Measurements from ENCODE around the gene SCFD2.

SCFD2 gene

DNA sequence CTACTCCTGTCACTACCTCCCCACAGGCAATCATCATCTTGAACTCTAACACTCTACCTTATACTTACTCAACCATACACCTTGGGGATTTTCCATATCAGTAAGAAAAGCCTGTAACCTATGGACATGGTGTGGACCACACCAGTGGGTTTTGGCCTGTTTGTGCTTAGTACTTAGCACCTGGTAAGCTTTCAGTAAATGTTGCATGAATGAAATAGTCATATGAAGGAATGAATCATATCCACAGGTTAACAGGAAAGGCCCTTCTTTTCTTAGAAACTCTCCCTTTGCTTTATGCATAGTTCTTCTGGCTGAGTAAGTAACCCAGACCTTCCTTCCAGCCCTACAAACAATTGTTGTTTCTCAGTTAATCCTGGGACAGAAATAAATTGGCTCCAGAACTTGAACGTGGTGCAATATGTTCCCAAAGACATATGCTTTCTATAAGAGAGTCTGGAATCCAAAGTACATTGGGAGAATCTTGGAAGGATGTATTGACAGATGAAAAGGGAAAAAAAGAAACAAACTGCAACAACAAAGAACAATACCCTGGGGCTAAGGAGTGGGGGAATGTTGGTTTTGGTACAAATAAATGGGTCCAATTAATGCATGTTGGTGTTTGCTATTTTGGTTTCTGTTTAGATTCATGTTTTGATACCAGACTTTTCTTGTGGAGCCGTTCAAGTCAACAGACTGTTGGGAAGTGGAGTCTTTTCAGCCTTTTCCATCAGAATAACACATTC lies 475.9 kb downstream of the SCFD2 start:
- DNase-seq: no peak
- no peaks in the 10 kb centered on the region for H3K9me3 ChIP-seq (ENCODE audit: control insufficient read depth, low read length)
- no peaks in the 10 kb centered on the region for H3K4me1 ChIP-seq (ENCODE audit: control insufficient read depth, insufficient read depth, low read length, poor library complexity, severe bottlenecking)
- no peak overlapping the region for H3K4me3 ChIP-seq (ENCODE audit: insufficient read depth, low read depth, low read length, poor library complexity, severe bottlenecking)
- no peaks in the 10 kb centered on the region for H3K36me3 ChIP-seq (ENCODE audit: control insufficient read depth, insufficient read depth, low read length)
- H3K27ac ChIP-seq (ENCODE audit: insufficient read depth, low read length, poor library complexity, severe bottlenecking): no peak overlapping the region
- no peaks in the 10 kb centered on the region for H3K27me3 ChIP-seq (replicated peaks; ENCODE audit: control insufficient read depth, insufficient read depth, low read length, poor library complexity, severe bottlenecking)

DNA sequence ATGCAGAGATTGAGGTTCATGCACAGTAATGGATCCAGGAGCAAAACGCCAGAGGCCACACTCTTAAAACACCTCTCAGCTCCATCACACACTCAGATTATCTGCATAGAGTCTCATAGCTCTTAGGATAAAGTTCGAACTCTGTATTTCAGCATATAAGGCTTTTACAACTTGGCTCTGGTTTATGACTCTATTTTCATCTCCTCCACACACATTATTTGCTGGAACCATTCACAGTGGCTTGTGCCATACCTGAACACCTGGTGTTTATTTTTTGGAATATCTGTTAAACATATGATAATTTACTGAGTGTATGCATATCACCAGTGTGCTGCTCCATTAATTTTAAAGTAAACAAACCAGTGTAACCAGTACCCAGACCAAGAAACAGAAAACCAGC lies 476.5 kb downstream of the SCFD2 start:
- Histone ChIP-seq H3K36me3 (ENCODE audit: control insufficient read depth, insufficient read depth, low read length) (no peaks in the 10 kb centered on the region), H3K27ac (ENCODE audit: insufficient read depth, low read length, poor library complexity, severe bottlenecking) (no peak overlapping the region), H3K9me3 (ENCODE audit: control insufficient read depth, low read length) (no peaks in the 10 kb centered on the region), H3K4me3 (ENCODE audit: insufficient read depth, low read depth, low read length, poor library complexity, severe bottlenecking) (no peak overlapping the region), H3K27me3 (replicated peaks; ENCODE audit: control insufficient read depth, insufficient read depth, low read length, poor library complexity, severe bottlenecking) (no peaks in the 10 kb centered on the region), H3K4me1 (ENCODE audit: control insufficient read depth, insufficient read depth, low read length, poor library complexity, severe bottlenecking) (no peaks in the 10 kb centered on the region)
- DNase-seq: no peak

DNA sequence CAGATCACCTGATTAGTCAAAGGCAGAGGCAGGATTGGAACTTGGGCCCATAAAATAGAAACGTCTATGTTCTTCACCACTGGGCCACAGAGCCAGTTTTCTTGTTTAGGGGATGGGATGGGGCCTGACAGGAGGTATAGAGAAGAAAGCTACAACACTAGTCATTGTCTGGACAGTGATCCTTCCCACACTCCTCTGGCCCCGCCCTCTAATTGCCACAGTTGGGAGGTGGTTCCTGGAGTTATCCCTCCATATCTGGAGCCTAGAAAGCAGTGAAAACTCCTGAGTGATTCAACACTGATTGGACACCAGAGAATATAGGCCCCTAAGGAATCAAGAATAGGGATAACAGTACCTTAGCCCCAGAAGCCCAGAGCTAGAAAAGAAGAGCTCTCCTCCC lies 480.9 kb downstream of the SCFD2 start:
- H3K36me3 ChIP-seq (ENCODE audit: control insufficient read depth, insufficient read depth, low read length): no peaks in the 10 kb centered on the region
- no peak overlapping the region for H3K27ac ChIP-seq (ENCODE audit: insufficient read depth, low read length, poor library complexity, severe bottlenecking)
- no peak for DNase-seq
- no peaks in the 10 kb centered on the region for H3K27me3 ChIP-seq (replicated peaks; ENCODE audit: control insufficient read depth, insufficient read depth, low read length, poor library complexity, severe bottlenecking)
- no peaks in the 10 kb centered on the region for H3K9me3 ChIP-seq (ENCODE audit: control insufficient read depth, low read length)
- no peak overlapping the region for H3K4me3 ChIP-seq (ENCODE audit: insufficient read depth, low read depth, low read length, poor library complexity, severe bottlenecking)
- no peaks in the 10 kb centered on the region for H3K4me1 ChIP-seq (ENCODE audit: control insufficient read depth, insufficient read depth, low read length, poor library complexity, severe bottlenecking)

DNA sequence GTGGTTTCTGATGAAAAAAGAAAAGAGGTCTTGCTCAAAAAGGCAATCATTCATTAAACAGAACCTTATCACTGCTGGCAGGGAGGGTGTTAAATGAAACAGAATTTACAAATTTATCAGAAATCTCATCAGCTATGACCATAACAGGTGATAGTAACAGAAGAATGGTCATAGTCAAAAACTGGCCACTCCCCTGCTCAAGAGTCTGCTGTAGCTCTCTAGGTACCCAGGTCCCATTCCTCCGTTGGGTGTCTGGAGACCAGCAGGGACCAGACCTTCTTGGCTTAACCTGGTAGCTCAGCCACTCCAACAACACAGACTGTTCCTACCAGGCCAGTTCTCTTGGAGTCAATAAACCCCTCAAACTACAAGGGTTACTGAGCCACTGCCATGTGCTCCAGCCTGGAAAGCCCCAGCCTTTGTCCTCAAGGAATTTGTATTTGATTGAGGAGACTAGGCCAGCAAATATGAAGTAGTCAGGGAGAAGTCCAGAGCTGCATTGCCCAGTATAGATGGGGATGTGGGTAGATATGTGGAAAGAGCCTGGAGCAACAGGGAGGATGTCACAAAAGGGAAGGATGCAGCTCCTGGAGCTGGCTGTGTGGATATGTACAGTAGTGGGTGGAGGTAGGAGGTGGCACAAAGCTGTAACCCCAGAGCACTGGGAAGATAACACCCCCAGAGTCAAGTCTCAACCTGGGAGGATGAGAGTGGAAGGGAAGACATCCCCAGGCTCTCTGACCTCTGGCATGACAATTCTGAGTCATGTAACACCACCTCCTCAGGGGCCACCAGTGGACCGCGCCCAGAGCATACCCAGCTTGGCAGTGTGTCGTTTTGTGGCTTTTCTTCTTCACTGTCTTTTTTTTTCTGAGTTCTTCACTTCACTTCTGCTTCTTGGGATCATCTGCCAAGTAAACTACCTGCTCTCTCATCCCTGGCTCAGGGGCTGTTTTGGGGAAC lies 481.9 kb downstream of the SCFD2 start:
- H3K4me1 ChIP-seq (ENCODE audit: control insufficient read depth, insufficient read depth, low read length, poor library complexity, severe bottlenecking): no peaks in the 10 kb centered on the region
- H3K36me3 ChIP-seq (ENCODE audit: control insufficient read depth, insufficient read depth, low read length): no peaks in the 10 kb centered on the region
- no peak overlapping the region for H3K4me3 ChIP-seq (ENCODE audit: insufficient read depth, low read depth, low read length, poor library complexity, severe bottlenecking)
- no peak for DNase-seq
- no peaks in the 10 kb centered on the region for H3K27me3 ChIP-seq (replicated peaks; ENCODE audit: control insufficient read depth, insufficient read depth, low read length, poor library complexity, severe bottlenecking)
- no peak overlapping the region for H3K27ac ChIP-seq (ENCODE audit: insufficient read depth, low read length, poor library complexity, severe bottlenecking)
- H3K9me3 ChIP-seq (ENCODE audit: control insufficient read depth, low read length): no peaks in the 10 kb centered on the region

DNA sequence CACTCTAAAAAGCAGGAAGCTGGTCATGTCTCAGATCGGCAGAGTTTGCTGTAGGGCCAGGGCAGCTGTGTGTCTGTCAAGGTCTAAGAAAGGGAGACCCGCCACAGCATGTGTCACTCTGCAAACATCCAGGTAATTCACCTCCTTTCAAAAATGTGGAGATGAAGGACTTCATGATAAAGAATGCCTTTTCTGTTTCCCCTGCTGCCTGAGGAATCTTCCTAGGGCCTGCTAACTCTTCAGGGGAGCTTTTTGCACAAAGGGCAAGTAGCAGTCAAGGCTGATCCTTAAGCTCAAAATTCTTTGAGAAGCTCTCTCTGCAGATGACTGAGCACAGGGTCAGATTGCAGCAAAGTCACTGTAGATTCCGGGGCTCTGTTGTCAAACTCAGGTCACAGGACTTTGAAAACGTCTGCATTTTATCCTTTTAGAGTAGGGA lies 482.7 kb downstream of the SCFD2 start:
- Histone ChIP-seq H3K27me3 (replicated peaks; ENCODE audit: control insufficient read depth, insufficient read depth, low read length, poor library complexity, severe bottlenecking) (no peaks in the 10 kb centered on the region), H3K4me3 (ENCODE audit: insufficient read depth, low read depth, low read length, poor library complexity, severe bottlenecking) (no peak overlapping the region), H3K9me3 (ENCODE audit: control insufficient read depth, low read length) (no peaks in the 10 kb centered on the region), H3K4me1 (ENCODE audit: control insufficient read depth, insufficient read depth, low read length, poor library complexity, severe bottlenecking) (no peaks in the 10 kb centered on the region), H3K36me3 (ENCODE audit: control insufficient read depth, insufficient read depth, low read length) (no peaks in the 10 kb centered on the region), H3K27ac (ENCODE audit: insufficient read depth, low read length, poor library complexity, severe bottlenecking) (no peak overlapping the region)
- no peak for DNase-seq

DNA sequence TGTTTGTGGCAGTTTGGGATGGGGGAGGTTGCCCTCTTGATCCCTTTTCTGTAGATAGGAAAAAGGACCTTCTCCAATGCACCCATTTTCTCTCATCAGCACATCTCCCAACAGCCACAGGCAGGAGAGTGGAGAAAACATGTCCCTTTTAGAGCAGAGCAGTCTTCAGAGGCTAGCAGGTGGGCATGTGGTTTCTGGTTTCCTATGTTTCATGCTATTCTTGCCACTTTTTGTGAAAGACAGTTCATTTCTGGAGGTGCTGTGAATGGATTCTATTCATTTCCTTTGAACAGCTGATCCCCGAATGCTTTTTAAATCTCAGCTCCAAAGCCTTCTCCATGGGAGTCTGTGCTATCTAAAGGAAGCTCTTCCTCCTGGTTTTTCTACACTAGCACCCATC lies 484.9 kb downstream of the SCFD2 start:
- Histone ChIP-seq H3K4me1 (ENCODE audit: control insufficient read depth, insufficient read depth, low read length, poor library complexity, severe bottlenecking) (no peaks in the 10 kb centered on the region), H3K9me3 (ENCODE audit: control insufficient read depth, low read length) (no peaks in the 10 kb centered on the region), H3K27ac (ENCODE audit: insufficient read depth, low read length, poor library complexity, severe bottlenecking) (no peak overlapping the region), H3K4me3 (ENCODE audit: insufficient read depth, low read depth, low read length, poor library complexity, severe bottlenecking) (no peak overlapping the region), H3K36me3 (ENCODE audit: control insufficient read depth, insufficient read depth, low read length) (no peaks in the 10 kb centered on the region), H3K27me3 (replicated peaks; ENCODE audit: control insufficient read depth, insufficient read depth, low read length, poor library complexity, severe bottlenecking) (no peaks in the 10 kb centered on the region)
- no peak for DNase-seq

DNA sequence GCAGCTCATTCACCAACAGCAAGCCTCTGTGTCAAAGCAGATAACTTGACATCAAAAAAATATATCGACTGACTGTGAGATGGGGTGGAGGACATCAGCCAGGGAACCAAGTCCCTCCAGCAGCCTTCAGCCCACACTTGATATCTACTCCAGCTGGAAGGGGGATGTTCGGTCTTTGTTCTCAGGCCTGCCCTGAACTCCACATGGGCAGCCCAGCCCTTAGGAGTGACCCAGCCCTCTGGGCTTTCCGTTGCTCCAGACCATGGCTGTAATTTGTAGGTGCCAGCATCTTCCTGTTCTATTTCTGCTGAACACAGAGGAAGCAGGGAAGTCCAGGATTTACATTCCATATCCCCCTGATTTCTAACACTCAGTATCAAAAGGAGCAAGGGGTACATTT lies 486.4 kb downstream of the SCFD2 start:
- H3K27ac ChIP-seq (ENCODE audit: insufficient read depth, low read length, poor library complexity, severe bottlenecking): no peak overlapping the region

DNA sequence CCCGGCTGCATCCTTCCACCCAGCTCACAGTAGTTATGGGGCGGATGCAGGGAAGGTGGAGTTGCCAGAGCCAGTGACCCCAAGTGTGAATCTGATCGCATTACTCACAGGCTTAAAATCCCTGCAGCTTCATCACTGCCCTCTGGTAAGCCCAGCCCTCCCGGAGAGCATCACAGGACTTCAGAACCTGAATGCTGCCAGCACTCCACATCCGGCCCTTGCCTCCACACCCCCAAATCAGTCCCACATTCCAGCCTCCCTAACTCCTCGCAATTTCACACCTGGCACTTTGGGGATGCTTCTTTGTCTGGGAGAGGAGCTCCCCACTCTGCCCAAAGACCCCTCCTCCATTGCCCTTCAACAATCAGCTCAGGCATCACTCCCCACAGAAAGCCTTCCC lies 488.2 kb downstream of the SCFD2 start:
- H3K9me3 ChIP-seq (ENCODE audit: control insufficient read depth, low read length): no peaks in the 10 kb centered on the region
- H3K4me3 ChIP-seq (ENCODE audit: insufficient read depth, low read depth, low read length, poor library complexity, severe bottlenecking): no peak overlapping the region
- no peak overlapping the region for H3K27ac ChIP-seq (ENCODE audit: insufficient read depth, low read length, poor library complexity, severe bottlenecking)
- no peaks in the 10 kb centered on the region for H3K4me1 ChIP-seq (ENCODE audit: control insufficient read depth, insufficient read depth, low read length, poor library complexity, severe bottlenecking)
- no peaks in the 10 kb centered on the region for H3K27me3 ChIP-seq (replicated peaks; ENCODE audit: control insufficient read depth, insufficient read depth, low read length, poor library complexity, severe bottlenecking)
- H3K36me3 ChIP-seq (ENCODE audit: control insufficient read depth, insufficient read depth, low read length): no peaks in the 10 kb centered on the region
- no peak for DNase-seq

More for the DNA sequence above, 486.4 kb downstream of the SCFD2 start:
- H3K27me3 ChIP-seq (replicated peaks; ENCODE audit: control insufficient read depth, insufficient read depth, low read length, poor library complexity, severe bottlenecking): no peaks in the 10 kb centered on the region
- H3K36me3 ChIP-seq (ENCODE audit: control insufficient read depth, insufficient read depth, low read length): no peaks in the 10 kb centered on the region
- DNase-seq: no peak
- H3K4me1 ChIP-seq (ENCODE audit: control insufficient read depth, insufficient read depth, low read length, poor library complexity, severe bottlenecking): no peaks in the 10 kb centered on the region
- H3K4me3 ChIP-seq (ENCODE audit: insufficient read depth, low read depth, low read length, poor library complexity, severe bottlenecking): no peak overlapping the region
- H3K9me3 ChIP-seq (ENCODE audit: control insufficient read depth, low read length): no peaks in the 10 kb centered on the region

DNA sequence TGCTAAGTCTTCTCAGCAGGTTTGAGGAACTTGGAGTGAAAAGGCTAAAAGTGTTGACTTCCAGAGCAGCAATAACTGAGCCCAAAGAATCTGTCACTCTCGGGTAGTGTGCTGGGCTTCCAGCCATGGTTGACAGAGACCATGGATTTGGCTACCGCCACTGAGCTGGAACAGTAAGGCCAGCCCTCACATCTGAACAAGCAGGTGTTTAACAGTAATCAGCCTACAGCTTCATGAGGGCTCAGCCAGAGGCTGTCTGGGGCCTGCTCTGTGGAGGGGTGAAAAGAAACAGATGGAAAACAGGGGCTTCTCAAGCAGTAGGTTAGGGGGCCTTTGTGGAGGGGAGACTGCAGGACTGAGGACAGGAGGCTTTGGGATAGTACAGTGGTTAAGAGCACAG lies 488.8 kb downstream of the SCFD2 start:
- Histone ChIP-seq H3K9me3 (ENCODE audit: control insufficient read depth, low read length) (no peaks in the 10 kb centered on the region), H3K27ac (ENCODE audit: insufficient read depth, low read length, poor library complexity, severe bottlenecking) (no peak overlapping the region), H3K4me1 (ENCODE audit: control insufficient read depth, insufficient read depth, low read length, poor library complexity, severe bottlenecking) (no peaks in the 10 kb centered on the region), H3K4me3 (ENCODE audit: insufficient read depth, low read depth, low read length, poor library complexity, severe bottlenecking) (no peak overlapping the region), H3K27me3 (replicated peaks; ENCODE audit: control insufficient read depth, insufficient read depth, low read length, poor library complexity, severe bottlenecking) (no peaks in the 10 kb centered on the region), H3K36me3 (ENCODE audit: control insufficient read depth, insufficient read depth, low read length) (peaks cover 4% of the 10 kb centered on the region)
- no peak for DNase-seq

DNA sequence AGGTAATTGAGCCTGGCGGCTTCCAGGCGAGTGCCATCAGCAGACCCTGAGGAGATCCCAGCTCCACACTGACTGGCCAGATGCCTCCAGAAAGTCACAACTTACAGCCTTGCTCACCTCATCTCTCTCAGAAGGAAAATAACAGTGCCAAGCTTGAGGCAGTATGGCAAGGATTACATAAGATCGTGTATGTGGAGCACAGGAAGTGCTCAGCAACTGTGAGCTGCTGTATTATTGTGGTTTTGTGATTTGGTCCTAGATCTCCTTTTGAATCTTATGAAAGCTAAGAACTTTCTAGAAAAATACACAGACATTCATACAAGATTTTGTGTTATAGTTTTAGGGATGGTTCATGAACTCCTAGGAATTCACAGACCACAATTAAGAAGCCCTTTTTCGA lies 489.8 kb downstream of the SCFD2 start:
- H3K36me3 ChIP-seq (ENCODE audit: control insufficient read depth, insufficient read depth, low read length): peaks cover 6% of the 10 kb centered on the region
- DNase-seq: no peak
- no peak overlapping the region for H3K27ac ChIP-seq (ENCODE audit: insufficient read depth, low read length, poor library complexity, severe bottlenecking)
- no peaks in the 10 kb centered on the region for H3K9me3 ChIP-seq (ENCODE audit: control insufficient read depth, low read length)
- no peak overlapping the region for H3K4me3 ChIP-seq (ENCODE audit: insufficient read depth, low read depth, low read length, poor library complexity, severe bottlenecking)
- no peaks in the 10 kb centered on the region for H3K27me3 ChIP-seq (replicated peaks; ENCODE audit: control insufficient read depth, insufficient read depth, low read length, poor library complexity, severe bottlenecking)
- no peaks in the 10 kb centered on the region for H3K4me1 ChIP-seq (ENCODE audit: control insufficient read depth, insufficient read depth, low read length, poor library complexity, severe bottlenecking)
